MG63 (cell line): ENCODE results near the gene NRF1. TPM values are rescaled to one million over a fixed set of nuclear protein-coding genes. Genes with fewer than 3 reads are reported as not detected.

ENCODE experiments used
- DNase-seq: peaks from one replicate; pipeline ENCODE4 v3.0.0-alpha.2; 2020
- H3K27me3 ChIP-seq: fragments of 250-450 bp; sonication (Bioruptor Pico); 2 replicates; pipeline ENCODE4 v1.5.1; 2020; ENCODE audit warnings: mild to moderate bottlenecking, moderate library complexity
- H3K36me3 ChIP-seq: fragments of 250-450 bp; sonication (Bioruptor Pico); 2 replicates; pipeline ENCODE4 v1.5.1; 2020; ENCODE audit warnings: mild to moderate bottlenecking, moderate library complexity
- H3K4me3 ChIP-seq: fragments of 250-450 bp; sonication (Bioruptor Pico); 2 replicates; pipeline ENCODE4 v1.5.1; 2020; ENCODE audit warnings: mild to moderate bottlenecking, moderate library complexity
- H3K9me3 ChIP-seq: fragments of 250-450 bp; sonication (Bioruptor Pico); 2 replicates; pipeline ENCODE4 v1.5.1; 2020; ENCODE audit warnings: mild to moderate bottlenecking, moderate library complexity
- total RNA-seq: library from RNA; depleted of rRNA; stranded (reverse); fragments of >200 nt; shearing (Covaris generic); gene quantifications from 2 replicates; pipeline ENCODE4 v1.2.3, GENCODE V29; 2014; ENCODE audit warnings: low replicate concordance

The NRF1 gene
- total RNA-seq, 1 experiment from 2014 or later = 14.2 TPM

DNA sequence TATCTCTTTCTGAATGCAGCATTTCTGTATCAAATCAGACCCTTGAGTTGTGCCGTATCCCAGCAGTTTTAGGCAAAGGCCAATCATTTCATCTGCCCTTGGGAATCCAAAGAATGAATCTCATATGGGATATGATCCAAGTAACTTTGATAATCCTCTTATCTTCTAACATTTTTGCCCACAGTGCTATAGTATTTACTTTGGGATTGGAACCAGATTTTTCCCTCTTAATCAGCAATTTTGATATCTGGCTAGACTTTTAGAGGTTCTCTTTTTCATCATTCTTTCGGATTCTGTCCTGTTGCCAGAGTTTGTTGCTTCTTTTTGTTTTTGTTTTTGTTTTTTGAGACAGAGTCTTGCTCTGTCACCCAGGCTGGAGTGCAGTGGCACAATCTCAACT, 118.0 kb downstream of the NRF1 start:
- H3K4me3 ChIP-seq = no peak overlapping the region

DNA sequence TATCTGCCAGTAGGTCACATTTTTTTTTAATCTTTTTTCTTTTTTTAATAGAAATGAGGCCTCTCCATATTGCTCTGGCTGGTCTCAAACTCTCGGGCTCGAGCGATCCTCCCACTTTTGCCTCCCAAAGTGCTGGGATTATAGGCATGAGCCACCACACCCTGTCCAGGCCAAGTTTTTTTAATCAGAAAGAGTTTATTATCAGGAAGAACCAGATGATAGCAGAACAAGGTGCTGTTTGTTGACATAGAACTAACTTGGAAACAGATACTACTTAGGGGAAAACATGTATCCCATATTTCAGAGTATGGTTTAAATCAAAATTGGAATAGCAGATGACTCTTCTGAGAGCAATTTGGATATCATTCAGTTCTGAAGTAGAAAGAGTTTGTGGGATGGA, 118.6 kb downstream of the NRF1 start:
- Histone ChIP-seq H3K36me3 (peaks cover 5% of the 10 kb centered on the region), H3K9me3 (no peaks in the 10 kb centered on the region), H3K27me3 (no peaks in the 10 kb centered on the region), H3K4me3 (no peak overlapping the region)
- DNase-seq = no peak

More for the DNA sequence above, 118.0 kb downstream of the NRF1 start:
- Histone ChIP-seq H3K27me3 (no peaks in the 10 kb centered on the region), H3K9me3 (no peaks in the 10 kb centered on the region), H3K36me3 (peaks cover 6% of the 10 kb centered on the region)
- no peak for DNase-seq

DNA sequence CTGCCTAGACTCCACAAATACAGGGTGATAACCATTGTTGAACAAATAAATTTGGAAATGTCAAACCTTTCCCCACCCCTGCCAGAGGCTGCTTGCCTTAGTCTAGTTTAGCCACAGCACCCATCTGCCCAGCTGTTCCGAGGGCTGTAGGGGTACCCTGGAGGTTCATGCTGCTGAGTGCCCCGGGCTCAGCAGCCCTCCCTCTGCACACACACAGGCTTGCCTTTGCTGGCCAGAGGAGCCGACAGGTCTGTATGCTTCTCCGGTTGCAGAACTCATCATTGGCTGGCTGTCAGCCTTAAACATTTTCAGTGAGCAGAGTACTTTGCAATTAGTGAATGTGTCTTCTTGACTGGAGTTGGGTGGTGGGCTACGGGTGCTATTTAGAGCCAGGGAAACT, 122.9 kb downstream of the NRF1 start:
- Histone ChIP-seq H3K36me3 (peaks cover 4% of the 10 kb centered on the region; the same call in 1 of the 2 replicates), H3K9me3 (no peaks in the 10 kb centered on the region)

DNA sequence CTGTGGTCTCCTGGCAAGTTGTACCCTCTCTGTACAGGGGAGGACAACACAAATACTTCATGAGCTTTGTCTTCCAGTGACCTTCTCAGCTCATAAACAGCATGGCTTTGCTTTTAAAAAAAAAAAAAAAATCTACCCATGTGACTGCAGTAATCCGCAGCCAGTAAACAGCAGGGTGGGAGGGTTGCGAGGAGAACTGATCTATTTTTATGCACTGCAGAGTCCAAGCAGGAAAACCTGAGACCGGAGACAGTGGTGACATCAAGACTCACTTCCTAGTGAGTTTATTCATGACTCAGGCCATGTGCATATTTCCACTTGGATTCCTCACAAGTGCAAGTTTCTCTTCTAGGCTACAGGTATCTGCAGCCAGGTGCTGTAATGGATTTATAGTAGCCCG, 127.9 kb downstream of the NRF1 start:
- Histone ChIP-seq H3K4me3 (no peak overlapping the region), H3K9me3 (no peaks in the 10 kb centered on the region)
- no peak for DNase-seq

More for the DNA sequence above, 122.9 kb downstream of the NRF1 start:
- no peak overlapping the region for H3K4me3 ChIP-seq
- no peak for DNase-seq
- H3K27me3 ChIP-seq = no peaks in the 10 kb centered on the region

DNA sequence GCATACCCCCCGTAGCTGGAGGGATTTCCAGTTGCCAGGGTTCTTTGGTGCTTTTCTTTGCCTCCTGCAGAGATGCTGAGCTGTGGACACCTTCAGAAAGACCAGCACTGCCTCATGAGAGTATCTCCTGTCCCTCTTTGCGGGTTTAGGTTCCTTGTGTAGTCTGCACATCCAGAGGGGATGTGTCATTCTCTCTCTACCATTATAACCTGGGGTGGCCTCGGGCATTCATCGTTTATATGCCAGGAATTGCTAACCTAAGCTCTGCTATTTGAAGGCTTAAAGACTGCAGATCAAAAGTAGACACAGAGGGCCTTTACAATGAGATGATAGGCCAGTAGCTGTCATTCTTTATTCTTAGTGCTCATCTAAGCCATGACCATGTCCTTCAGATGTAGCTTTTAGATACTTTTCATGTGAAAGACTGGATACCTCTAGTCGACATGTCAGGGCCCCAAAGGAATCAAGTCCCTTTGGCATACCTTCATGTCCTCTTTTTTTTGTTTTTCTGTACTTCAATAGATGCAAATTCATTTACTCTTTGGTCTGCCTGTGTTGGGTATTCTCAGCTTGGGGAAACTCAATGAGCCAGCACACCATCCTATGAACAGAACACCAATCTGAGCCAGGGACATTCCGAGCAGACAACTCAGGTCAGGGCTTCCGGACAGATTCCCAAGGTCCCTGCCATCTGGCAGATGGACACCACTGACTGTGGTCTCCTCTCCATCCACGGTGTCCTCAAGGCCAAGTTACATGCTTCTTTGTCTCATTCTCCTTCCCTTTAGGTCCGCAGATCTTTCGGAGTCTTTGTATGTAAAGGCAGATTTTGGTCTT, 129.3 kb downstream of the NRF1 start:
- H3K4me3 ChIP-seq = no peak overlapping the region
- no peaks in the 10 kb centered on the region for H3K27me3 ChIP-seq
- no peak for DNase-seq
- peaks cover 2% of the 10 kb centered on the region; the same call in 1 of the 2 replicates for H3K36me3 ChIP-seq
- H3K9me3 ChIP-seq = no peaks in the 10 kb centered on the region

More for the DNA sequence above, 127.9 kb downstream of the NRF1 start:
- peaks cover 2% of the 10 kb centered on the region; the same call in 1 of the 2 replicates for H3K36me3 ChIP-seq
- H3K27me3 ChIP-seq = no peaks in the 10 kb centered on the region

DNA sequence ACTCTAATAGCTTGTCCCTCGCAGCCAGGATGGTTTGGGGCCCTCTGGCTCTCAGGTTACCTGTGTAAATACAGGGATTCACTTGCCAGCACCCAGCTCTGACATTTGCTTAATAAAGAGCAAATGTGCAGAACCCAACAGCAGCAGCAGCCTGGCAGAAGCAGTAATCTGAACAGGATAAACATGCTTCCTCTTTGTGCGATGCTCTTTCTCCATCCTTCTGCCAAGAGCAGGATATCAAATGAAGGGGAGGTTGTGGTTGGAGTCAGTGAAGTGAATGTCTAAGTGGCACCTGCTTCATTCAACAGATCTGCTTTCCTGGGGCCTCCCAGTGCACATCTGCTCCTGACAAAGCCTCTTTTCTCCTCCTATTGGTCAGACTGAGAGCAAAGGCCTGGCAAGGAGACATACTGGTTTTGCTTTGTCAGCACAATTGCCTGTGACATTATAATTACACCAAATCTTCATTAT, 130.3 kb downstream of the NRF1 start:
- H3K4me3 ChIP-seq = no peak overlapping the region
- H3K27me3 ChIP-seq = no peaks in the 10 kb centered on the region

DNA sequence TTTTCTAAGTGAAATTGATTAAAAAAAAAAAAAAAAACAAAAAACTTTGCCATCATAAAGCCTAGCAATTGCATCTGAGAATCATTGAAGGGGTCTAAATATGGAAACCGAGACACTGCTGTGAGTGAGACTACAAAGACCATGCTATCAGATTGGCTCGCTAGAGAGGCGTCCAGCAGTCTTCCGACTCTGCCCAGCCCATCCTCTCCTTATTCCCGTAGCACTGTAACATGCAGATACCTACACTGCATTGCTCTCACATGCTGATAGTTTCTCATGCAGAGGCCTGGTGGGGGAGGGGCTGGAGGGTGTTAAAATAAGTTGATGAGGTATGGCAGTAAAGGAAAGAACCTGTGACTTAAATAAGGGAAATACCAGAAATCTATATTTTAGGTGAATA, 130.7 kb downstream of the NRF1 start:
- DNase-seq = no peak
- no peaks in the 10 kb centered on the region for H3K27me3 ChIP-seq
- peaks cover 2% of the 10 kb centered on the region; the same call in 1 of the 2 replicates for H3K36me3 ChIP-seq
- no peaks in the 10 kb centered on the region for H3K9me3 ChIP-seq
- no peak overlapping the region for H3K4me3 ChIP-seq

More for the DNA sequence above, 130.3 kb downstream of the NRF1 start:
- Histone ChIP-seq H3K9me3 (no peaks in the 10 kb centered on the region), H3K36me3 (peaks cover 2% of the 10 kb centered on the region; the same call in 1 of the 2 replicates)
- DNase-seq = no peak

DNA sequence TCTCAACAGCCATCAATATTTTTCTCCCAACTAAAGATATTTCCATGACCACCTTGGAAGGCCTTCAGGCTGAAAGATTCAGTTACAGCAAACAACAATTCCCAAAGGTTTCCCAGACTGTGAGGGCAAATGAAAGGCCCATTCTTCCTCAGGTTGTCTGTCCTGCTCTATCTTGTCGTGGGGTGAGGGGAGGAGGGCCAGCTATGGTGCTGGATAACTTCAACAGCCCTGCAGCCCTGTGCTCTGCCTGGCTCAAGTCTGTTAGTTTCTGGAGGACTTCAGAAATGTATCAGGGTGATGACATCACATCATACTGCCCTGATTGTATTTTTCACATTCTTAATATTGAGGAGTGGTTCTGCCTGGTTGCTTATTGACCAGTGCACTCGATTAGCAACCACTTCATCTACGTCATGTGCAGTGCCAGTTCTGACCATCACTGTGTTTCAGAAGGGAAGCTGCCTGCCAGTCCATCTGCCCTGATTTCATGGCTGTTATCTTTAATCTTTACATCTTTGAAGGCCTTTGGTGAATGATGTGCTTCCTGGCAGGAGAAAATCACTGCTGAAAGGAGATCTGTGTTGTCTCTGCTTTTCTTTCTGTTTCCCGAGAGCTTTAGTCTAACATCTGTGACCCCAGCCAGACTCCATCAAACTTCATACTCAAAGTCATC, 135.5 kb downstream of the NRF1 start:
- Histone ChIP-seq H3K36me3 (no peaks in the 10 kb centered on the region), H3K27me3 (no peaks in the 10 kb centered on the region), H3K9me3 (no peaks in the 10 kb centered on the region), H3K4me3 (no peak overlapping the region)
- DNase-seq = no peak

DNA sequence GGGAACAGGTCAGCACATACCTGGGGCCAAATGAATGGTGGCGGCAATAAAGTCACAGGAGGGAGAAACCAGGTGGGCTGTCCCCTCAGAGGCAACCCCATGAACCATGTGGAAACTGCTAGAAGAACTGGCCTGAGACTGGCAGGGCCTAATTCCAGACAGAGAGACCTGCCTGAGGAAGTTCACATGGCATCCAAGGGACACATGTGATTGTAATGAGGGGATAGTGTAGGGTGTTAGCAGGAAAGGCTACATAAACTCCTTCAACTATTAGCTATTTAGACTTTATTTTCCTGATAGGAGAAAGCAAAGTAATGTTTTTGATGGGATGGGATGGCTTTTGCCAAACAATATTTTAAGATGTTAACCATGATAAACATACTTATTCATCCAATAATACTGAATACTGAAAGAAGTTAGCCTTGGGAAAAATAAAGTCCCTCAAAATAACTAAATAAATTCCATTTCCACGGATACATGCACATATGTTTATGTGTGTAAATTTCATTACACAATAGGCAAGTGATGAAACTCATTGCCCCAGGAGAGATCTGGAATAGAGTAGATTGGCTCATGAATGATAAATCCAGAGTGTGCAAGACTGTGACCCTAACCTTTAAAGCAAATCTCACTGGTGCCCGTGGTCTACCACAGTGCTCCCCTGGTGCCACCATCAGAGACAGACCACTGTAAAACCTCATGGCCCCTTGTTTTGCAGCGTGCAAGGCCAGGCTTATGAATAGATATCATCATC, 137.0 kb downstream of the NRF1 start:
- Histone ChIP-seq H3K27me3 (no peaks in the 10 kb centered on the region), H3K36me3 (no peaks in the 10 kb centered on the region), H3K9me3 (no peaks in the 10 kb centered on the region), H3K4me3 (no peak overlapping the region)
- DNase-seq = no peak

DNA sequence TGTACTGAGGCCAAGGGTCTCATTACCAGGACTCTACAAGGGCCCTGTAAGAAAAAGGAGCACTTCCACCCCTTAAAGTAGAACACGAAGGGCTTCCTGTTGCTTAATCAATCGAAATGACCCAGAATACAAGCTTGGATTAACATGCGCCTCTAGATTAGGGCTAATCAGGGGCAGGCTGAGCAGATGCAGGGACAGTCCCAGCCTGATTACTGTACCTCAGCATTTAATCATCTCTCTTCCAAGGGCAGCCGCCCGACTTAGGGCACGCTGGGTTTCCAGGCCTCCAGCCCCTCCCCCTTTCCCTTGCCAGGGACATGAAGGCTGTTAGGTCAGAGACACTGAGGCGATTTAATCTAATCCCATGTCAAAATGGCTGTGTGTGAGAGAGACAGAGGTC, 138.6 kb downstream of the NRF1 start:
- Histone ChIP-seq H3K36me3 (no peaks in the 10 kb centered on the region), H3K27me3 (no peaks in the 10 kb centered on the region), H3K4me3 (no peak overlapping the region), H3K9me3 (no peaks in the 10 kb centered on the region)
- DNase-seq = no peak

DNA sequence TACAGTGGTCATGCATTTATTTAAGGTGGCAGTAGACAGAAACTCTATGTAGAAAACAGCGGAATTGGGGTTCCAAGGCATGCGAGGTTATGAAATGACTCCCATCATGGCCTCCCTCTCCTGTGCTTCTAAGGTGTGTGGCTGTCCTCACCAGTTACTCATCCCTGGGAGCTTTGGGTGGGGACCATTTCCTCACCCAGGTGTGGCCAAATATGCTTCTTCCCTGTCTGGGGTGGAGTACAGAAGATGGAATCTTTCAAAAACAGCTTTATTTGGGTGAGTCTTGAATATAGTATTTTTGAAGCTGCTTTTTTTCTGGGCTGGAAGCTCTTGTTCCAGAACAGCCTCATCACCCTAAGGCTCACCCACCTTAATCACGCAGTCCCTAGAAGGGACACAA, 139.0 kb downstream of the NRF1 start:
- Histone ChIP-seq H3K36me3 (no peaks in the 10 kb centered on the region), H3K4me3 (no peak overlapping the region), H3K27me3 (no peaks in the 10 kb centered on the region), H3K9me3 (no peaks in the 10 kb centered on the region)
- DNase-seq = no peak

DNA sequence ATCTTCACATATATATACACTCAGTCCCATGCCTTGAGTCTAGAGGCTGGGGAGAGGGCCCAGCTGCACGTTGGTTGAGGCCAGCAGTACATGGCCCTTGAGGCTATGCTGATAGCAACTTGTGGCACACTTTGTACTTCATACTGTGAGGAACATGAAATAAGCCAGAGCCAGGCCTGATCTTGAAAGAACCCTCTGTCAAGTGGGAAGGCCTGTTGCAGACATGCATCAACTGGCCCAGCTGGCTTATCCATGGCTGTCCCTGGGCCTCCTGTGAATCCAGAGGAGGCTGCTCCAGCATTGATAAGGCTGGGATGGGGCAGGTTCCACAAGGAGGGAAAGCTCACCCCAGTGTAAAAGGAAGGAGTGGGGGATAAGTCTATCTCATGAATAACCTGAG, 140.4 kb downstream of the NRF1 start:
- no peak for DNase-seq
- H3K27me3 ChIP-seq = no peaks in the 10 kb centered on the region
- H3K9me3 ChIP-seq = no peaks in the 10 kb centered on the region
- H3K4me3 ChIP-seq = no peak overlapping the region
- H3K36me3 ChIP-seq = no peaks in the 10 kb centered on the region

DNA sequence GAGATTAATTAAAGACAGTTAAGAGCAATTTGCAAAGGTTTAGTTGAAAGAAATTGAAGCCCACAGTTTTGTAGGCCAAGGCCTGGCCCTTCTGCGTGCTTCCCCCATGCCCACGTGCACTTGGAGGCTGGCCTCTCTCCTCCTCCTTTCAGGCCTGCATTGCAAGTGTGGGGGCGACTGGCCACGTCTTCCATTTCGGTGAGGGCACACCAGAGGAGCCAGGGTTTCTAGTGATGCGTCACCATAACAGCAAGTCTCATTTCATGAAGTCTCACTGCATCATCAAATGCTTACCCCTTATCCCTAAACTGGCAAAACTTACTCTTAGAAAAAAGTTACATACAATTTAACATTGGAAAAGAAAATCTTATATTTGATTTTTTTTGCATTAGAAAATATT, 141.2 kb downstream of the NRF1 start:
- no peak for DNase-seq
- H3K4me3 ChIP-seq = no peak overlapping the region
- H3K27me3 ChIP-seq = no peaks in the 10 kb centered on the region
- no peaks in the 10 kb centered on the region for H3K9me3 ChIP-seq
- no peaks in the 10 kb centered on the region for H3K36me3 ChIP-seq

DNA sequence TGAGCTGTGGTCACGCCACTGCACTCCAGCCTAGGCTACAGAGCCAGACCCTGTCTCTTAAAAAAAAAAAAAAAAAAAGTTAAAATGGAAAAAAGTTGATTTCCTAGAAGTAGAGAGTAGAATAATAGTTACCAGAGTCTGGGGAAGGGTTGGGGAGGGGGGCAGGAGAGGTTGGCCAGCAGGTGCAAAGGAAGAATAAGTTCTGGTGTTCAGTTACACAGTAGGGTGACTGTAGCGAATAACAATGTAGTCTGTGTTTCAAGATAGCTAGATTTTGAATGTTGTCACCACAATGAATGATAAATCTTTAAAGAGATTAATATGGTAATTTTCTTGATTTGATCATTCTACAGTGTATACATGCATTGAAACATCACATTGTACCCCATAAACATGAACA, 142.9 kb downstream of the NRF1 start:
- no peaks in the 10 kb centered on the region for H3K36me3 ChIP-seq
- H3K27me3 ChIP-seq = no peaks in the 10 kb centered on the region
- no peak for DNase-seq
- no peaks in the 10 kb centered on the region for H3K9me3 ChIP-seq
- H3K4me3 ChIP-seq = no peak overlapping the region

DNA sequence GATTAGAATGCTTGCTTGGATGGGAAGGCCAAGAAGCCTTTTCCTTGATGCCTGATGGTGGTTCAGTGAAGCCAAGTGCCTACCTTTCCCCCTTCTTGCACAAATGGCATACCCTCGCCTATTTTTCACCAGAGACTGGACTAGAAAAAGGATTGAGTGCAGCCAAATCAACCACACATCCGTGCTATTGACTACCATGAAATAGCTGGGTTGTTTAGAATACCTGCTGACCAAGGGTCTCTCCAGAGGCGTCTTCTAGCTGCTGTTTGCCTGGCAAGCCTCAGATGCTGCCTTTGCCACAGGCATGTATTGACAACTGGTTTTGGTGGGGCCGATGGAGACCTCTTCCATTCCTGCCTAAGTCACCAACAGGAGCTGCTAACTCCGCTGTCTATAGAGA, 146.5 kb downstream of the NRF1 start:
- Histone ChIP-seq H3K4me3 (no peak overlapping the region), H3K27me3 (no peaks in the 10 kb centered on the region), H3K9me3 (no peaks in the 10 kb centered on the region), H3K36me3 (no peaks in the 10 kb centered on the region)
- DNase-seq = no peak

DNA sequence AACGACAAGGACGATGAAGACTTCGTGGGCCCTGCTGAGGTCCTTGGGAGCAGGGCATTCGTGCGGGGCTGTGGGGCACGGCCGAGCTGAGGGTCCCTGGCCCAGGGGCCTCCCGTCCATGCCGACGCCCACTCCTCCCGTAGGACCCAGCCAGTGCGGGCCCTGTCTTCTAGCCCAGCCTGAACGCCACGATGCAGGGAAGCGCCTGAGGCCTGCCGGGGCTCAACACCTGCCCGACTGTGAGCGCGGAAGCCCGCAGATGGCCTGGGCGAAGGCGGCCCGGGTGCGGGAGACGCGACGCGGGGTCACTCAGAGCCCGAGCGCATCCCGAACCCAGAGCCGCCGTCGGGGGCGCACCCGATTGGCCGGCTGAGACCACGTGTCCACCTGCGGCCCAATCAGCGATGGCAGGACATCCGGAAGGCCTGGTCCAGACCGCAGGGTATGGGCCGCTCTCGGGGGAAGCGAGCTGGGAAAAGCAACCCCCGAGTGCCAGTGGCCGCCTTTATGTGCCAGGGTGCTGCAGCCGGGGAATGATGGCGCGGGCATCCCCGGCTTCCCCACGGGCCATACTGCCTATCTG, 151.0 kb downstream of the NRF1 start:
- Histone ChIP-seq H3K9me3 (no peaks in the 10 kb centered on the region), H3K36me3 (no peaks in the 10 kb centered on the region), H3K27me3 (no peaks in the 10 kb centered on the region), H3K4me3 (no peak overlapping the region)
- no peak for DNase-seq
